Peyer's patch (tissue), 4 donors: ENCODE results near the gene ADPRM.

ENCODE experiments used
- CTCF ChIP-seq, 6 experiments: fragments of 450-650 bp in 4 of 6; fragments of 200-600 bp in 2 of 6; sonication (generic) in 1 of 6; IDR thresholded peaks; one replicate each; pipeline ENCODE4 v1.5.1; 2017 to 2019; ENCODE audit warnings: antibody characterized with exemption in 6 of 6, mild to moderate bottlenecking in 3 of 6, moderate library complexity in 1 of 6
- POLR2A ChIP-seq, 2 donors: fragments of 450-650 bp; IDR thresholded peaks; one replicate each; pipeline ENCODE4 v1.5.1; 2017; ENCODE audit warnings: antibody characterized with exemption in 2 of 2, mild to moderate bottlenecking in 2 of 2, moderate library complexity in 2 of 2

GRCh38 chr17:10754109-10754508 is 56.7 kb downstream of the ADPRM start:
- peak in 3 of 6 experiments; percentile 32 to 50 (median 36) for TF ChIP-seq CTCF (IDR thresholded peaks at IDR 0.05)
- no peak for TF ChIP-seq POLR2A (IDR thresholded peaks at IDR 0.05)
